HG03064 (cell line): Measurements from ENCODE around the gene KLHDC8A.

Source experiments
- ATAC-seq: cut with Tn5 transposase; IDR thresholded peaks from one replicate; pipeline ENCODE4 v1.9.1; 2021; ENCODE audit warnings: low read depth; ENCODE audit not compliant: unreplicated experiment

The KLHDC8A gene

DNA sequence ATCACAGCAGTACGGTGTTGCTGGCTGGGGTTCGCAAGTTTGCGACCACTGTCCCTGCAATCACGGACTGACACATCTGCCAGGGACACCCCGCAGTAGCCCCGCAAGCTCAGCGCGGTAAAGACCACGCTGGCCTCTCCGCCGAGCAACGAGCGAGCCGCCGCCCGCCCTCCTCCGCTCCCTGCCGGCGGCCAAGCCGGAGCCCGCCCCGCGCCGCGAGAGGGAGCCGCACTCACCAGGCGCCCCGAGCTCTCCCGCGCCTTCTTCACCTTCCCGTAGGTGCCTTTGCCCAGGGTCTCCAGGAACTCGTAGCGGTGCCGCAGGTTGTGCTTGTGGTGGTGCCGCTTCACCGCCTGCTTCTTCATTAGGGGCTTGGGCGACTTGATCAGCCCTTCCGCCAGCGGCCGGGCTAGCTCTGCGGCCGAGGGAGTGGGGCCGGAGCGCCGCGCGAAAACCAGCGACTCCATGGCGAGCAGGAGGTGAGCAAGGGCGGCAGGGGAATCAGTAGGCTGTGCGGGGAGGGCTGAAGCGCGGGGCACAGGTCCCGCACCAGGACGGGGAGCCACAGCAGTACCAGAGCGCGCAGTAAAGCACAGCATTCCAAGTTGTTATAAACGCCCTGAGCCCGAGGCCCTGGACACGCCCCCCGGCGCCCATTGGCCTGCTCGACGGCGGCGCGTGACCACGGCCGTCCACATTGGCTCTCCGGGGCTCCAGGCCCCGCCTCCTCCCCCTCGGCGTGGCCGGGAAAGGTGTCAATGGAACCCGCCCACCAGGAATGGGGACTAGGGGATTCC lies 35.4 kb downstream of the KLHDC8A start, which contains the start of gene NUAK2:
NUAK2 (minus strand) TSS at position 584 of the 797 bp plus-strand sequence; CDS start at position 467, 117 bp downstream.
- no peak for ATAC-seq

DNA sequence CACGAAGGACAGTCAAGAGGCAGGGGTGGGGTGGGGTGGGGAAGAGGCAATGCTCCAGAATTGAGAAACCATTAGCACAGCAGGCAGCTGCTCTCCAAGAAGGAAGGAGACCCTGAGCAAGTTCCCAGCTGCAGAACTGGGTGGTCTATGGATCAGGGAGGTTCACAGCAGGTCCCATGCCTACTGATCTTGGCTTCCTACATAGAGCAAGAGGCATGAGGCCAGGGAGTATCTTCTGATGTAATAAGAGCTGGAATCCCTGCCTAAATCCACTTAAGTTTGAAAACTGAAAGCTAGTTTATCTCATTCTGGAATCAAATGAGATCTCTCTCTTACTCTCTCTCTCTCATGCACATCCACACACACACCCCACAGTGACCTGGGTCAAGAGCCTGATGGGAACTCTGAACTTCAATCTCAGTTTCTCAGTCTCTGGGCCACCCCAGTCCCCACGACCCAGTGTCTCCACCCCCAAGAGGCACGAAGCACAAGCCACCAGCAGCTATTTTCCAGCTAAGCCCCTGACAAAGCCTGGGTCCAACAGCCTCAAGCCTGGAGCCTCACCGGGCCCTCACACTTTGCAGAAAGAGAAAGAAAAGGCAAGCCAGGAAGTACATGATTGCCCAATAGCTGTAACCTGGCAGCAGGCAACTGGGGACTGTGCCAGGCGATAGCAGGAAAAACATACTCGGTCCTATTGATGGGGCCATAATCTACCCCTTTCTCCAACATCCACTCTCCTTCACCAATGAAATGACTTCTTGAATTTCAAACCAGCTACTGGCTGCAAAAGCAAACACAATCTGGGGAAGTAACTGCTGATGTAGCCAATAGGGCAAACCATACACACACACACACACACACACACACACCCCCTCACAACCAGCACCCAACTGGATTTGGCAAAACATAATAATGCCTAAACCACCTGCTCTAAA lies 37.4 kb downstream of the KLHDC8A start:
- ATAC-seq = no peak

DNA sequence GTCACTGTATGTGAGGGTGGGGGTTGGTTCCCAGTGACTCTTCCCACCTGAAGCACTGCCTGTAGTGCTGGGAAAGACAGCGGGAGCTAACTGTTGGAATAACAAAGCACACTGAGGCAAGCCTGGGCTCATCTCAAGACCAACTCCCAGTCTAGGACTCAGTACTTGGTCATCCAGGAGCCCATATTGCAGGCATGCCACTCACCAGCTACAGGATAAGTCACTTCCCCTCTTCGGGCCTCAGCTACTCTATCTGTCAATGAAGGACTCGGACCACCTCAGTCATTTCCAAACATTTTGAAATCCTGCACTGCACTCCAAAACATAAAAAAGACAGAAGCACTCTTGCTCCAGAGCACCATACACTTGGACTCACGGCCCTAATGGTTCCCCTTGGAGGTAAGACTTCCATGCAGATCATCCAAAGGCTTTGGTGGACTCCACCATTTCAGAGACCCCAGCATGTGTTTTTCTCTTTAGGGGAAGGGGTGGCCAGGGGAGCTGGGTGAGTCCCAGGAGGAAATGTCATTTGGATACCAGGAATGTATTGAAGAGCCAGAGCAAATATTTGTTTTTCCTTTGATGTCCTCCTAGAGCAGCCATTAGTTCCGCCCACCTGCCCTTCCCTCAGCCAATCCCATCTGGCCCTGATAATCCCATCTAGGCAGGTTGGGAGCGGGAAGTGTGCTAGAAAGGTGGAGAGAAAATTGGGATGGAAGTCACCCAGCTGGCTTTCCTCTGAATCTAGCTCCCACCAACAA lies 38.3 kb downstream of the KLHDC8A start:
- no peak for ATAC-seq

DNA sequence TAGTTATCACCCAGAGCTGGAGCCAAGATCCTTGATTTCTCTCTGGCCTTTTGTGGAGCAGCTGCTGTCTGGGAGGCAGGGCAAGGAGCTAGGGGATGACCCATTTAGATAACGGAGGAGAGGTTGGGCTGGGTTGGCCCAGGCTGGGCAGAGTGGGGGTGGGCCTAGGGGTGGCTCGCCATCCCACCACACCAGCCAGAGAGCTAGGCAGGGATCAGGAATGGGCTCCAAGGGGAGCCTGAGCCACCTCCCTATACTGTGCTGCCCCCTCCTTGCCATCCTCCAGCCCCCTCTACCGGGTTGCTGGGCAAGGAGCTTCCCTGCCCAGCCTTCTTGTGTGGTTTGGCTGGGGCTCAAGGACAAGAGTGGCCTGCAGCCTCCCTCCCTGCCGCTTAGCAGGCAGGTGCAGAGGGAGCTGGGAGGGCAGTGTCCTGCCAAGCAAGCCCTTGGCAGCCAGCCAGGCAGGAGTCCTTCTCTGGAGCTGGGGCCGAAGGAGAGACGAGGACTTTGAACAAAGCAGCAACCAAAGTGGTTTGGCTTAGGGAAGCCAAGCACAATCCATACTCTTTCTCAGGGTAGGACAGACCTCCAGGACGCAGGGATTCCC lies 39.3 kb downstream of the KLHDC8A start:
- no peak for ATAC-seq

DNA sequence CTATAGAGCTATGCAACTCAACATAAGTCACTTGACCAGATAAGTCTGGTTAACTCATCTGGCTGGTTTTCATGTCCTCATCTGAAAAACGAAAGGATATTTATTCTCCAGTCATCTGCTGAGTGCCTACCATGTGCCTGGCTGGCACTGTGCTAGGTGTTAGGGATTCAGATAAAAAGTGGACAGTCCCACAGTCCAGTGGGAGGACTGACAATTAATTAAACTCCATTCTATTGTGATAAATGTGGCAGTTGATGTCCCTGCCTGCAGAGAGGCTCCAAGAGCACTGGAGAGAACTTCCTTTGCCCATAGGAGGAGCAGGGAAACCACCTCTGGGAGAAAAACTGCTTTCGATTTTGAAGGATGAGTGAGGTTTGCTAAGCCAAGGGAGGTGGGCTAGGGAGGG lies 40.6 kb downstream of the KLHDC8A start:
- ATAC-seq = no peak

DNA sequence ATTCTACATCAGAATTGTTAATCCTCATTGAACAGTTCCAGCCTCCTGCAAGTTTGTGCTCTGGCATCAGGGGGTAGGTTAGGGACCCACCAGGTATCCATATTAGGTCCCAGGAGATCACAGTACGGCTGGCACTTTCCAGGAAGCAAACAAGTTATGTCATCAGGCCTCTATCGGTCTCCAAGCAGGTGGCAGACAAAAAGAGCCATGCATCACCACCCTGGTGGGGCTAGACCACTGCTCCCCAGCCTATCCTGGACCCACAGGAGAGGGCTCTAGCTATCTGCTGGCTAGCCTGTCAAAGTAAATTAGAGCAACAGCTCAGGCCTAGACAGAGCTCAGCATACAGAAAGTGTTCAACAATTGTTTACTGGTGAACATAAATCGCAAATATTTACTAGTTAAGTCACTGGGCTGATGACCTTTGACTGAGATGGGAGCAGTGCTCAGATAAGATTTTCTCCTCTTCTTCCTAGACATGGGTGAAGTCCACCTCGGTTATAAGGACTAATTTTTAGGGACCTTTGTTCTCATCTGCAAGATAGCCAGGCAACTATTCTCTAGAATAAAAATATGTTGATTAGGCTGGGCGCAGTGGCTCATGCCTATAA lies 41.6 kb downstream of the KLHDC8A start:
- no peak for ATAC-seq

DNA sequence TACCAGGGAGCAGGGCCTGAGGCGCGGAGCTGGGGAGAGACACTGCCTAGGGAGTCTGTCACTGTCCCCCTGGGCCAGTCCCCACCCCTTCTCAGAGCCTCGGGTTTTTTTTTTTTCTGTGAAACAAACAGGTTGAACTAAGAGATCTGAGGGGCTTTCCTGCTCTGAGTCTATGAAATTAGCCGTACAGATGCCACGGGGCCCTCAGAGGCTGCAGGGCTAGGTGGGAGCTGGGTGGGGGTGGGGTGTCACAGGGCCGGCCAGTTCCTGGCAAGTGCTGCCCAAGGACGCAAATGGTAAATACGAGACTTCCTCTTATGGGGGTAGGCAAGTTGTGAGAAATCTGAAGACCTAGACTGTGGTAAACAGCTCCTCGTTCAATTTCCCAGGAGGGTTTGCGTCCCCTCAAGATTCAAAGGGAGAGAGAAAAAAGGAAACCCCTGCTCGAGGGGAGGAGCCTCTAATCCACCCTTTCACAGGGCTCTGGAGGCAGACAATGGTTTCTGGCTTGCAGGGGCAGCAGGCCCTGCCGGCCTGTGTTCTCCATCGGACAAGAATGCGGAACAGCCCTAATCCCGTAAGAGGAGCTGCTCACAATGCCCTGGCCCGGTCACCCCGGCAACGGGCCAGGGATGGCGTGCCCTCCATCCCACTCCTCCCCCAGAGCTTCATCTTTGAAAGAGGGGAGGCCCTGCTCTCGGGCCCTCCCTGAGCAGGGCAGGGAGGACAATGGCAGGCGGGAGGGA lies 43.0 kb downstream of the KLHDC8A start:
- no peak for ATAC-seq

DNA sequence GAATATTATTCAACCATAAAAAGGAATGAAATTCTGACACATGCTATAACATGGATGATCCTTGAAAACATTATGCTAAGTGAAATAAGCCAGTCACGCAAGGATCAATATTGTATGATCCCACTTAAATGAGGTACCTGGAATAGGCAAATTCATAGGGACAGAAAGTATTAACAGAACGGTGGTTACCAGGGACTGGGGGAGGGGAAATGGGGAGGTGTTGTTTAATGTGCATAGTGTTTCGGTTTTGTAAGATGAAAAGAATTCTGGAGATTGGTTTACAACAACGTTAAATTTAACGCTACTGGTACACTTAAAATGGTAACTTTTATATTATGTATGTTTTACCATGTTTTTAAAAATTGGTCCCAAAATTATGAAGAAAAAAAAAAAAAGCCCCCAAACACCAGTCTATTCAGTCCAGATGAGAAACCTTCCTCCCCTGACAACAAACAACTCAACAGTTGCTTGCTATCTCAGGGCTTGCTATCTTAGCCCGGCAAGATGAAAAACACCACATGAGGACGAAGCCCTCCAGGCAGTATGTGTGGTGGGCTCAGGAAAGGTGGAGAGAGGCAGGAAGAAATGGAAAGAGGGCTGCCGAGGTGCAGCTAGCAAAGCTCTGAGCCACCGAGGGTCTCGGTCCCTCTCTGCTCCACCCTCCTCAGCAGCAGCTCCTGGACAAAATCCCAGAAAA lies 43.7 kb downstream of the KLHDC8A start:
- no peak for ATAC-seq

DNA sequence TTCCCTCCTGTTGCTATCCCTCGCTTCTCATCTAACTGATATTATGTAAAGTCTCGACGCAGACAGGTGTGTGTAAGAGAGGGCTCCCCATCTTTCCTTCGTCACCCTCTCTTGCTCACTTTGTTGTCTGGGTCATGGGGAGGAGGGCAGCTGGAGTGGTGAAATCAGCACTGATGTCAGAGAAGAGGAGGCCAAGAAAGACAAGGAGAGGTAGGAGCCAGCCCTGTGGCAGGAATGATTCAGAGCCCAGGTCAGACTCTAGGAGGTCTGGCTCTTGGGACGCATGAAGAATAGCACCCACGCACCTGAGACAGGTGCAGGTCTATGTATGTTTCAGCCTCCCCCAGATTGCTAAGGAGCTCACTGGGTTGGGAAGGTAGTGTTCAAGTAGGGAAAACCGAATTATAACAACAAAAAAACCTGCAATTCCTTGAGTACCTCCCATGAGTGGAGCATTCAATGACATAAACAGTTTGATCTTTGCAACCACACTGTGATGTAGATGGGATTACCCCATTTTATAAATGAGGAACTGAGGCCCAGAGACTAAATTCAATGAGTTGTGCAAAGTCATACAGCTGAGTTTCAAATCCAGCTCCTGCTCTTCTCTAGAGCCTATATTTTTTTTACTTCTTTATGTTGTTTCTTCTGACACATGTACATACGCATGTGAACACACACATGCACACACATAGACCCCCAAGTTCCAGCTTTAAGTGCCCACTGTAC lies 45.6 kb downstream of the KLHDC8A start:
- ATAC-seq = no peak

DNA sequence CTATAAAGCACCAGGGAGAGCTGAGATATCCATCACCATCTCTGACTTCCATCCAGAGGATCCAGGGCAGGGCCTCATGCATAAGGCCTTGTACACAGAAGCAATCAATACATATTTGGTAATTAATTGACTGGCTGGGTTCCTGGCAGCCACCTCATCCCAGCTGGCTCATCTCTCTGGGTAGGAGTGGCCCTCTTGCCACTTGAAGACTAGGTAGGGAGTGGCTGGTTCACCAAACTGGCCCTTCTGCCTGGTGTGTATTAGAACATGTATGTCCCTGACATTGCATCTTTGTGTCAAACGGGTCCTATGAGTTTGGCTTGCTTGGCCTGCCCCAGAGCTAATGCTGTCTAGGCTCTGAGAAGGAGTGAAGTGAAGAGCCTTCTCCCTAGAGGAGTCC lies 47.0 kb downstream of the KLHDC8A start:
- ATAC-seq = no peak

DNA sequence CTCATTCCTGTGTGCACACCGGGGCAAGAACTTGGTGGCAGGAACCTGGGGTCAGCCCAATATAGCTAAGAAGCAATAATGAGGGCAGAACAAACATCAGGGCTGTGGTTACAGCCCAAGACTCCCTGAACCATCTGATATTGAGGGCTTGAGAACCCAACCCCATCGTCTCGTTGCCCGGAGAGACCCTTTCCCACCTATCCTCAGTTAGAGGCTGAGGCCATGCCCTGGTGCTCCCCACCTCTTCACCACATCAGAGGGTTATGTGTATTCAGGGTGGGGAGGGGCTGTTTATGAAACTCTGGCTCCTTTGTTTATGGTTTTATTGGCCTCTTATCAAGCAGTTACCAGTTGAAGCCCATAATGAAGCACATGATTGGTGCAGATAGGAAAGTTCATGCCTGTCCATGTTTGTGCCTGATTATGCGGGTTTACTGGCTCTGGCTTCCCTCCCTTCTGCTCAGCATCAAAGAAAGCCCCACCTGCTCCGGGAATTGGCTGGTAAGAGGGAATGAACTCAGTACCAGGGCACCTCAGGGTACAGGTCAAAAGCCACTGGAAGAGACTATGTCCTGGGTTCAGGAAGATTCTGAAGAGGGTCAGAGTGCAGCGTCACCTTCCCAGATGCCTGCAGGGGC lies 49.7 kb downstream of the KLHDC8A start:
- no peak for ATAC-seq

DNA sequence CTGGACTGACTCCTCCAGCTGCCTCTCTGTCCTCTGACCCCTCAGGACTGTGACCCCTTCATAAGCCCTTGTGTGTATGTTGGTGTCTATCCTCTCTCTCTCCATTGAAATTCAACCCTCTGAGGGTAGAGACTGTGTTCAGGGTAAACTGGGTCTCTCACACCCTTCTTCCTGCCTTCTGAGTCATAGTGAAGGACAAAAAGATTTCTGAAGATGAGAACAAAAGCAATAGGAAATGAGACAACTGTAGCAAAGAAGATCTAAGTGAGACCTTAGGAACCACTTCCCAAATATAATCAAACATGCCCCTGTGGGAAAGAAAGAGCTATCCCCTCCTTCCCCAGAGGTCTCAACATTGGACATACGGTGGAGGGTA lies 52.0 kb downstream of the KLHDC8A start:
- no peak for ATAC-seq

DNA sequence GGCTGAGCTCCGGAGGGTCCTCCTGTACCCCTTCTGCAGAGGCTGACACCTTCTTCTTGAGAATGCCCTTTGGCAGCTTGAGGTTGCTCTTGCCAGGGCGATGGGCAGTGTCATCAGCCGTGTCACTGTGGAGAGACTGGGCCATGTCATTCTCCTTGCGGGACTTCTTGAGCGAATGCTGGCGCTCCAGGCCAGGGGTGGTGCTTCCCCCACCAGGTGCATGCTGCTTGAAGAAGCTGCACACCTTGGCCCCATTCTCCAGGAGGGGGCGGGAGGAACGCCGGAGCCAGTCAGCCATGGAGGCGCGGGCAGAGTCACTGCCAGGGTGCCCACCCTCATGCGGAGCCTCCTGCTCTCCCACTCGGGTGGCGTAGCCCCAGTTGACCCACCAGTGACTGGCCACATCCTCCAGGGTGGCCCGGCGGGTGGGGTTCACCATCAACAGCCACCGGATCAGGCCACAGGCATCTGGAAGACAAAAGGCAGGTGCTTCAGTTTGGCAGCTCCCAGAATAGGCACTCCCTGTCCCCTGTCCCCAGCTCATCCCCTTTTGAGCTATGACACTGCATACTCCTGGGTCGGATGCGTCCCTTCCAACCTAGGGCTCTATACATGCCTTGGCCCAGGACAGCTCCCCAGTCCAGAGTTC lies 52.6 kb downstream of the KLHDC8A start:
- ATAC-seq = no peak

DNA sequence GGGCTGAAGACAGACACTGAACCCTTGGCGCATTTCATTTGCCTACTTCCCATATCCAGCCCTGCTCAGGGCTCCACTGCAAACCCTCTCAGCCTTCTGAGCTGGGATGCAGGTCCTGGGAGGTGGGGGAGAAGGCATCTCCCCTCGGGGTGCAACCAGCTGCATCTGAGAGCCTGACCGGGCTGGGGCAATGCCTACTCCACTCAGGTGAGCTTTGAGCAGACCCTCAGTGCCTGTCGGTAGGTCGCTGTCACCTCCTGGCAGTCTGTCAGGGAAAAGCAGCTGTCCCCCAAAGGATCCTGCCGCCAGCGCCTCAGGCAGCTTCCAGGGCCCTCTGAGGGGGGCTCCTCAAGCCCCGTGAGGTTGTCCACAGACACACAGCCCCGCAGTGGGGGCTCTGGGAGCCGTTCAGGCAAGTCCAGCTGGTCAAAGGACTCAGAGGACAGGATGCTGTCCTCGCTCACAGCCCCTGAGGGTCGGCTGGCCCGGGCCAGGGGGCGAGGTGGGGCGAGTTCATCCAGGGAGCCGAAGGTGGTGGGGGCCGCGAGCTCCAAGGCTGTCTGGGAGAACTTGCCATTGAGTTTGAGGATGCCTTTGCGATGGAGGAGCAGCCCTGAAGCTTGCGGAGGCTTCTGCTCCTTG lies 53.4 kb downstream of the KLHDC8A start:
- ATAC-seq = no peak

DNA sequence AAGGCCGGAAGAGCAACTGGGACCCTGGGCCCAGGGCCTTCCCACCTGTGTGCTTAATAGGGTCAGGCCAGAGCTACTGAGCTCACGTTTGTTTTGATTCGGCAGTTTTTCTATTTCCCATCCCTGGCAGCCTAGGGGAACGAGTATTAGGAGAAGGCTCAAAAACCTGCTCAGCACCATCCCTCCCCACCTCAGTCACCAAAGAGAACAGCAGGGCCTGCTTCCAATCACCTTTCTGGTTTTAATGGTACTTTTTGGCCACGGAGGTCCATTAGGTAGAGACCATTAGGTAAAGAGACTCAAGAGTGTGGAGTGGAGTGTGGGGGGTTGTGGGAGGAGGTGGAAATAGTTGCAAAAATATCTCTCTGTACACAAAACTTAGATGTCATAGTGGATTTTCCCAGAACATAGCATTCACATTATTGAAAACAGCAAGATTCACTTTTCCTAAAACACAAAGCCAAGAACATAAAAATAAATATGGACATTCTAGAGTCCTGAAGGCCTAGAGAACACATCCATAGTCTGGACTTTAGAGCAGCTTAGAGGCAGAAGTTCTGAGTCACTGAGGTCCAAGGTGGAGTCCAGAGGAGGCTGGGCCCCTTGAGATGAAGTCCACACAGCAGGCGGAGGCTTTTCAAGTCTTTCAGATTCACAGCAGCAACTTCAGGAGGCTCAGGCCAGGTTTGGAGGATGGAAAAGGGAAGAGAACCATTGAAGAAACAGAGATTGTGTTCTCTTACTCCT lies 54.7 kb downstream of the KLHDC8A start:
- ATAC-seq = no peak
